Hematopoietic multipotent progenitor cell treated with erythropoietin and hydrocortisone succinate and interleukin-3 and kit ligand, for 4 days (in vitro differentiated cells): ENCODE results near the gene TSPAN6.
A peak's percentile ranks its signal among the peaks of the same experiment; 100 is the strongest.

Experiments
- DNase-seq: peaks from one replicate; pipeline ENCODE4 v3.0.0-alpha.2; 2015

The TSPAN6 gene

GRCh38 chrX:100636321-100636991 lies at the start of gene TSPAN6:
Gene TSPAN6, minus strand, starts transcription at chrX:100636806. Its CDS starts 112 bp downstream, at chrX:100636694.
- peak; percentile 85 for DNase-seq

GRCh38 chrX:100685997-100686305 lies 49.3 kb upstream of the TSPAN6 start:
- no peak for DNase-seq

- peak; percentile 87 for DNase-seq
Observed at GRCh38 chrX:100685284-100685996, 48.8 kb upstream of the TSPAN6 start.

- no peak for DNase-seq
Observed at GRCh38 chrX:100682939-100683338, 46.3 kb upstream of the TSPAN6 start.

GRCh38 chrX:100681599-100681998 lies 45.0 kb upstream of the TSPAN6 start:
- no peak for DNase-seq

GRCh38 chrX:100680756-100681155 lies 44.1 kb upstream of the TSPAN6 start:
- no peak for DNase-seq

GRCh38 chrX:100677611-100678181 lies 41.1 kb upstream of the TSPAN6 start:
- no peak for DNase-seq

- DNase-seq, result peak; percentile 38
Observed at GRCh38 chrX:100674705-100675104, 38.1 kb upstream of the TSPAN6 start.

- DNase-seq, result no peak
Observed at GRCh38 chrX:100673397-100673953, 36.9 kb upstream of the TSPAN6 start.

- no peak for DNase-seq
Observed at GRCh38 chrX:100672966-100673365, 36.4 kb upstream of the TSPAN6 start.

- no peak for DNase-seq
Observed at GRCh38 chrX:100663642-100664041, 27.0 kb upstream of the TSPAN6 start.

- DNase-seq, result no peak
Observed at GRCh38 chrX:100662796-100663195, 26.2 kb upstream of the TSPAN6 start.

GRCh38 chrX:100662170-100662569 lies 25.6 kb upstream of the TSPAN6 start:
- DNase-seq, result no peak

GRCh38 chrX:100659431-100660137 lies 23.0 kb upstream of the TSPAN6 start:
- no peak for DNase-seq

GRCh38 chrX:100658941-100659381 lies 22.4 kb upstream of the TSPAN6 start:
- DNase-seq, result no peak

- DNase-seq, result peak; percentile 38
Observed at GRCh38 chrX:100654261-100654660, 17.7 kb upstream of the TSPAN6 start.

- no peak for DNase-seq
Observed at GRCh38 chrX:100652266-100652665, 15.7 kb upstream of the TSPAN6 start.

- no peak for DNase-seq
Observed at GRCh38 chrX:100650841-100651240, 14.2 kb upstream of the TSPAN6 start.

GRCh38 chrX:100649550-100650356 lies 13.1 kb upstream of the TSPAN6 start:
- DNase-seq, result no peak

GRCh38 chrX:100648458-100649417 lies 12.1 kb upstream of the TSPAN6 start:
- no peak for DNase-seq

GRCh38 chrX:100647739-100648138 lies 11.1 kb upstream of the TSPAN6 start:
- DNase-seq, result no peak
